GM12878 (cell line): ENCODE results near the gene TBC1D10A. TPM values are rescaled to one million over a fixed set of nuclear protein-coding genes. Genes with fewer than 3 reads are reported as not detected.

Experiments used
- ATAC-seq: fragments of 200-7000 bp; cut with Tn5 transposase; 3 replicates; pipeline ENCODE4 v1.9.1; 2020; ENCODE audit warnings: mild to moderate bottlenecking, moderate library complexity
- BruUV-seq: library from RNA; stranded (reverse); fragments of 400-500 nt; replicated peaks from 2 replicates; lab custom pipeline; 2021; lab: Mats Ljungman, UMichigan
- CTCF ChIA-PET: fragments of 300-600 bp; sonication (Branson Sonifier 250); formaldehyde crosslinking; extraction: SDS; loops from one replicate; lab custom pipeline; 2021; ENCODE audit warnings: inconsistent platforms; lab: Yijun Ruan, JAX
- POLR2A ChIA-PET: fragments of 350-600 bp; formaldehyde crosslinking; extraction: SDS; loops from one replicate; lab custom pipeline; 2021; ENCODE audit warnings: inconsistent platforms; lab: Charles Lee
- RAD21 ChIA-PET: fragments of 300-600 bp; sonication (Branson Sonifier 250); formaldehyde crosslinking; loops from one replicate; lab custom pipeline; 2023; ENCODE audit warnings: antibody characterized with exemption; ENCODE audit not compliant: unreplicated experiment; lab: Charles Lee
- SMC1A ChIA-PET: fragments of 300-600 bp; sonication (Branson Sonifier 250); formaldehyde crosslinking; loops from one replicate; lab custom pipeline; 2023; ENCODE audit not compliant: unreplicated experiment, uncharacterized antibody; lab: Charles Lee
- DNase-seq: peaks from one replicate; pipeline ENCODE4 v3.0.0-alpha.2; 2011; ENCODE audit warnings: low read depth, low spot score
- FAIRE-seq: peaks from 3 replicates; lab custom pipeline; 2011; peaks lifted over from hg19 to GRCh38; lab: Jason Lieb, UNC
- H2AFZ ChIP-seq: 2 replicates; pipeline ENCODE4 v1.6.0; 2011; ENCODE audit warnings: low read depth, low read length, control low read depth; ENCODE audit not compliant: control insufficient read depth
- H3K27ac ChIP-seq: 2 replicates; pipeline ENCODE4 v1.5.1; 2011; ENCODE audit warnings: control low read depth; ENCODE audit not compliant: control insufficient read depth, insufficient read depth
- H3K27me3 ChIP-seq, 2 experiments: replicated peaks in 1 of 2; 2 replicates each; pipeline versions ENCODE4 v1.6.0 to v1.6.1; 2011; ENCODE audit warnings: low read length in 1 of 2; ENCODE audit not compliant: control insufficient read depth in 2 of 2, insufficient read depth in 2 of 2
- H3K36me3 ChIP-seq, 2 experiments: 2 replicates each; pipeline ENCODE4 v1.5.1; 2011; ENCODE audit warnings: low read length in 1 of 2; ENCODE audit not compliant: control insufficient read depth in 2 of 2, insufficient read depth in 2 of 2
- H3K4me1 ChIP-seq: 2 replicates; pipeline ENCODE4 v1.6.1; 2011; ENCODE audit warnings: mild to moderate bottlenecking, low read length, moderate library complexity, mixed read lengths; ENCODE audit not compliant: control insufficient read depth, insufficient read depth
- H3K4me2 ChIP-seq: 2 replicates; pipeline ENCODE4 v1.6.0; 2011; ENCODE audit warnings: control low read depth; ENCODE audit not compliant: control insufficient read depth, insufficient read depth
- H3K4me3 ChIP-seq: fragments of 200-600 bp; sonication (generic); 2 replicates; pipeline ENCODE4 v1.5.1; 2016
- H3K79me2 ChIP-seq: 2 replicates; pipeline ENCODE4 v1.6.0; 2011; ENCODE audit warnings: low read length; ENCODE audit not compliant: control insufficient read depth, insufficient read depth
- H3K9ac ChIP-seq: 2 replicates; pipeline ENCODE4 v1.8.0; 2011; ENCODE audit warnings: low read length, control low read depth, mixed read lengths; ENCODE audit not compliant: control insufficient read depth, insufficient read depth
- H3K9me3 ChIP-seq: replicated peaks from 3 replicates; pipeline ENCODE4 v1.5.1; 2011; ENCODE audit warnings: mild to moderate bottlenecking, low read length; ENCODE audit not compliant: control insufficient read depth, insufficient read depth
- H4K20me1 ChIP-seq: 2 replicates; pipeline ENCODE4 v1.6.0; 2011; ENCODE audit not compliant: control insufficient read depth, insufficient read depth
- BCL11A ChIP-seq: IDR thresholded peaks from 2 replicates; pipeline ENCODE4 v1.6.1; 2011; ENCODE audit warnings: low read depth, low read length
- CBX5 ChIP-seq: sonication (generic); IDR thresholded peaks from 2 replicates; pipeline ENCODE4 v1.6.1; 2016; ENCODE audit warnings: low read depth, moderate library complexity, mild to moderate bottlenecking, inconsistent platforms
- CEBPB ChIP-seq, 2 experiments: fragments of 150-350 bp in 1 of 2; IDR thresholded peaks; 2 replicates each; pipeline ENCODE4 v1.6.1; 2012 to 2014; ENCODE audit warnings: low read depth in 2 of 2, low read length in 2 of 2, borderline replicate concordance in 1 of 2, inconsistent platforms in 1 of 2
- CHD2 ChIP-seq: IDR thresholded peaks from 2 replicates; pipeline ENCODE4 v1.6.1; 2011; ENCODE audit warnings: low read depth, low read length, improper control_type of control experiment, borderline replicate concordance
- CHD4 ChIP-seq: fragments of 200-600 bp; sonication (generic); IDR thresholded peaks from 2 replicates; pipeline ENCODE4 v1.6.1; 2016; ENCODE audit warnings: mild to moderate bottlenecking
- IKZF2 ChIP-seq, 2 experiments: fragments of 450-650 bp; IDR thresholded peaks; 2 replicates each; pipeline ENCODE4 v1.6.1; 2017; ENCODE audit warnings: mild to moderate bottlenecking in 2 of 2, moderate library complexity in 2 of 2
- JUNB ChIP-seq: IDR thresholded peaks from 2 replicates; pipeline ENCODE4 v1.6.1; 2016; ENCODE audit warnings: antibody characterized with exemption, mild to moderate bottlenecking
- MYB ChIP-seq: fragments of 150-350 bp; IDR thresholded peaks from 2 replicates; pipeline ENCODE4 v1.6.1; 2014; ENCODE audit warnings: mild to moderate bottlenecking, low read depth, low read length, borderline replicate concordance
- MYC ChIP-seq: IDR thresholded peaks from 2 replicates; pipeline ENCODE4 v1.6.1; 2011; ENCODE audit warnings: mild to moderate bottlenecking, low read length, moderate library complexity, inconsistent platforms; ENCODE audit not compliant: insufficient read depth, insufficient replicate concordance, insufficient read length, severe bottlenecking
- NBN ChIP-seq: fragments of 450-650 bp; IDR thresholded peaks from 2 replicates; pipeline ENCODE4 v1.6.1; 2016
- NFYA ChIP-seq: IDR thresholded peaks from 2 replicates; pipeline ENCODE4 v1.6.1; 2011; ENCODE audit warnings: low read depth, mild to moderate bottlenecking, low read length, improper control_type of control experiment, borderline replicate concordance
- NFYB ChIP-seq: IDR thresholded peaks from 2 replicates; pipeline ENCODE4 v1.6.1; 2011; ENCODE audit warnings: low read depth, mild to moderate bottlenecking, low read length, improper control_type of control experiment, moderate library complexity; ENCODE audit not compliant: insufficient read depth
- NKRF ChIP-seq: fragments of 450-650 bp; conservative IDR thresholded peaks from 2 replicates; pipeline ENCODE4 v1.6.1; 2017; ENCODE audit warnings: mild to moderate bottlenecking, moderate library complexity
- NR2F1 ChIP-seq: fragments of 450-650 bp; conservative IDR thresholded peaks from 2 replicates; pipeline ENCODE4 v1.6.1; 2017; ENCODE audit warnings: mild to moderate bottlenecking
- NRF1 ChIP-seq: conservative IDR thresholded peaks from 2 replicates; pipeline ENCODE4 v1.6.1; 2011; ENCODE audit warnings: mild to moderate bottlenecking, low read depth, low read length, improper control_type of control experiment
- POLR2A ChIP-seq: IDR thresholded peaks from 2 replicates; pipeline ENCODE4 v1.6.1; 2011; ENCODE audit warnings: low read depth, mild to moderate bottlenecking, low read length
- SIX5 ChIP-seq: IDR thresholded peaks from 2 replicates; pipeline ENCODE4 v1.6.1; 2011; ENCODE audit warnings: mild to moderate bottlenecking, low read depth, low read length, moderate library complexity; ENCODE audit not compliant: severe bottlenecking
- SMAD5 ChIP-seq: IDR thresholded peaks from 2 replicates; pipeline ENCODE4 v1.6.1; 2016; ENCODE audit warnings: antibody characterized with exemption, low read depth
- TCF3 ChIP-seq: IDR thresholded peaks from 2 replicates; pipeline ENCODE4 v1.6.1; 2012; ENCODE audit warnings: low read depth, mild to moderate bottlenecking, low read length, borderline replicate concordance; ENCODE audit not compliant: insufficient read depth
- TCF7 ChIP-seq: IDR thresholded peaks from 2 replicates; pipeline ENCODE4 v1.6.1; 2014; ENCODE audit warnings: antibody characterized with exemption, borderline replicate concordance
- ZSCAN29 ChIP-seq: fragments of 450-650 bp; IDR thresholded peaks from 2 replicates; pipeline ENCODE4 v1.6.1; 2017; ENCODE audit warnings: mild to moderate bottlenecking, moderate library complexity
- WGBS: methylation state at CpG from one replicate; pipeline ENCODE4 v1.1.6; 2016; ENCODE audit warnings: low lambda C conversion rate; ENCODE audit not compliant: insufficient replicate concordance, insufficient coverage; ENCODE audit errors: missing lambda C conversion rate; 5-methylcytosine and 5-hydroxymethylcytosine counted together
- in situ Hi-C: fragments of 300-500 bp; cut with MboI; formaldehyde crosslinking; loops from 9 replicates; pipeline ENCODE4 v1.14.3; 2018; ENCODE audit warnings: mixed read lengths
- intact Hi-C: fragments of 100-400 bp; cut with micrococcal nuclease; formaldehyde crosslinking; loops from one replicate; pipeline ENCODE4 v1.14.2; 2022; ENCODE audit not compliant: unreplicated experiment
- polyA plus RNA-seq, 11 experiments: library from polyadenylated mRNA; depleted of rRNA in 4 of 11; unstranded in 6 of 11; stranded (reverse) in 5 of 11; fragments of >200 nt; fragmentation: Nextera tagmentation in 4 of 11; fragmentation: Illumina TruSeq in 1 of 11; extraction: Ambion mirVana in 4 of 11; extraction: Trizol in 1 of 11; gene quantifications; 1 replicate in 1 of 11; 2 replicates in 10 of 11; pipeline versions ENCODE4 v1.2.1 to v1.2.3, GENCODE V29; 2011 to 2016; ENCODE audit warnings: inconsistent platforms in 2 of 11, missing spikeins in 2 of 11, low read depth in 1 of 11
- total RNA-seq, 4 experiments: library from RNA; depleted of rRNA in 3 of 4; stranded (reverse); fragments of >200 nt in 3 of 4; fragmentation: Illumina TruSeq in 1 of 4; extraction: Trizol in 1 of 4; gene quantifications; 2 replicates each; pipeline versions ENCODE4 v1.2.1 to v1.2.3, GENCODE V29; 2013 to 2021
- TF ChIP-seq, protein P1 (sequence below): IDR thresholded peaks from 2 replicates; pipeline ENCODE4 v1.6.1; 2011; ENCODE audit warnings: borderline replicate concordance, low read depth, mild to moderate bottlenecking, moderate library complexity, low read length; ENCODE audit not compliant: insufficient read depth, poor library complexity, severe bottlenecking

Gene TBC1D10A
- total and polyA plus RNA-seq, 10 of the 15 experiments (the other 5 are each of a cell fraction or from before 2014, with no cell fraction given): 0.27 to 25.7 (median 15.3) TPM

DNA sequence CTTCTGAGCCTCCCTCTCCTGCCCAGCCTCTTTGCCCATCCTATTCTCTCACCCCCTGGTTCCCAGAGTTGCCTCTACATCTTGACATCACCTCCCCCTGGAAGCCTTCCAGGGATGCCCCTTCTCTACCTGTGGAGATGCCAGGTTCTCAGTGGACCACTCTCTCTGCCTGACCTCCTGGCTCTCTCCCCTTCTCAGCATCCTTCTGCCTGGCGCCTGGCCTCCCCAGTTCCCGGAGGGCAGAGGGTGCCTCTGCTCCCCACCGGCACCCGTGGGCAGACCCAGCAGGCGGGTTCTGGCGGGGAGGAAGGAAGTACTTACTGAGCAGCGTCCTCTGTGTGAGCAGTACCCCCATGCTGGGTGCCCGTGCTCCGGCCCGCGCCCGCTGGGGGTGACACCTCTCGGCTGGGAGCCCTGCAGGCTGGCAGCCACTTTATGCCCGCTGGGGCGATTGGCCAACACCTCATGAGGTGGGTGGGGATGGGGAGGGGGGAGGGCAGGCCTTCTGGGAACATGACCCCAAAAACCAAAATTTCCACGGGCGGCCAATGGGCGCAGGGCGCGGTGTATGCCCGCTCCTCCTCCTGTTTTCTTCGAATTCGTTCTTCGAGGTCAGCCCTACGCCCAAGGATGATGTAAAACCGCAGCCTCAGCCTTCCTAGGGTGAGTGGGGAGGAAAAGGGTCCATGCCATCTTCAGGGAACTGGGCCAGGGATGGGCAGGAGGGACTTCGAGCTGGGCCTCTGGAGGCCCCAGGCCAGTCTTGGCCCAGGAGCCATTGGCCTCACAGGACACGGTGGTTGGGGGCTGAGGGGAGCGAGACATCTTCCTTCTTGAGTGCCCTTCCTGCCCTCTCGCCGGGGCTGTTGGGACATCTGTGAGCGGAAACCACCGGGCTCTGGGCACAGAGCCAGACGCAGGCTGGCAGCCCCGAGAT lies 60.0 kb downstream of the TBC1D10A start, which contains the start of gene OSM:
TSS of gene OSM (minus strand) at position 407 of the 937 bp plus-strand sequence. CDS start at position 355, 52 bp downstream.
- ChIA-PET CTCF (interaction anchor here (1.9 to 3.2 kb wide), 3 partner anchors 19 to 119 kb away, joined by 5 to 17 read pairs (median 6); no protein-coding TSS in a partner anchor), RAD21 (no interaction called here), SMC1A (interaction anchor here (1.9 kb wide), 1 partner anchor 21 kb away, joined by 6 read pairs; no protein-coding TSS in a partner anchor), POLR2A (no interaction called here)
- intact Hi-C loops: no loop called here
- Histone ChIP-seq H2AFZ (peak within 1 kb of the TSS; percentile 82), H3K4me1 (peaks cover 21% of the 10 kb centered on the region), H3K4me2 (peak within 1 kb of the TSS; percentile 91), H3K27me3 (no peaks in the 10 kb centered on the region), H3K27ac (peak within 1 kb of the TSS; percentile 88), H3K4me3 (peak within 1 kb of the TSS; percentile 71), H3K9me3 (no peaks in the 10 kb centered on the region), H3K79me2 (peaks cover 18% of the 10 kb centered on the region), H4K20me1 (no peaks in the 10 kb centered on the region), H3K36me3 (no peaks in the 10 kb centered on the region), H3K9ac (peak within 1 kb of the TSS; percentile 75)
- in situ Hi-C loops: no loop called here
- BruUV-seq: no TSS peak
- peak; percentile 41 for FAIRE-seq
- no peak for DNase-seq
- WGBS: under 1% methylated on average over 30 of the region's 35 CpGs
- ATAC-seq: peak; percentile 62
- TF ChIP-seq NRF1: no peak
- no peak for TF ChIP-seq SMAD5
- TF ChIP-seq, protein P1, sequence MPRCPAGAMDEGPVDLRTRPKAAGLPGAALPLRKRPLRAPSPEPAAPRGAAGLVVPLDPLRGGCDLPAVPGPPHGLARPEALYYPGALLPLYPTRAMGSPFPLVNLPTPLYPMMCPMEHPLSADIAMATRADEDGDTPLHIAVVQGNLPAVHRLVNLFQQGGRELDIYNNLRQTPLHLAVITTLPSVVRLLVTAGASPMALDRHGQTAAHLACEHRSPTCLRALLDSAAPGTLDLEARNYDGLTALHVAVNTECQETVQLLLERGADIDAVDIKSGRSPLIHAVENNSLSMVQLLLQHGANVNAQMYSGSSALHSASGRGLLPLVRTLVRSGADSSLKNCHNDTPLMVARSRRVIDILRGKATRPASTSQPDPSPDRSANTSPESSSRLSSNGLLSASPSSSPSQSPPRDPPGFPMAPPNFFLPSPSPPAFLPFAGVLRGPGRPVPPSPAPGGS: no peak
- TF ChIP-seq MYC: no peak
- TF ChIP-seq IKZF2 (IDR thresholded peaks at IDR 0.05): peak in 1 of 2 experiments; percentile 24; a peak in 1 of 4 replicates
- no peak for TF ChIP-seq TCF7
- no peak for TF ChIP-seq NFYA
- no peak for TF ChIP-seq CHD2
- no peak for TF ChIP-seq SIX5
- no peak for TF ChIP-seq JUNB
- no peak for TF ChIP-seq NKRF
- peak; percentile 57 for TF ChIP-seq NR2F1
- no peak for TF ChIP-seq BCL11A
- no peak for TF ChIP-seq ZSCAN29
- TF ChIP-seq CEBPB (IDR thresholded peaks at IDR 0.05; ENCODE audit: borderline replicate concordance in 1 of 2, low read depth in 2 of 2, low read length in 2 of 2): no peak
- TF ChIP-seq CHD4: no peak
- no peak for TF ChIP-seq NFYB
- peak; percentile 6; the same call in 1 of the 2 replicates for TF ChIP-seq NBN
- TF ChIP-seq TCF3: no peak
- no peak for TF ChIP-seq MYB
- no peak for TF ChIP-seq CBX5
- TF ChIP-seq POLR2A: no peak; the same call in 1 of the 2 replicates
